WTC11 (cell line): Measurements from ENCODE around the gene RPS6KC1. TPM values are rescaled to one million over a fixed set of nuclear protein-coding genes. Genes with fewer than 3 reads are reported as not detected.

Experiments
- ATAC-seq: fragments of 200-7000 bp; cut with Tn5 transposase; 2 replicates; pipeline ENCODE4 v1.10.0; 2021; ENCODE audit warnings: mild to moderate bottlenecking, moderate library complexity
- CTCF ChIA-PET: fragments of 300-600 bp; sonication (Branson Sonifier 250); formaldehyde crosslinking; loops from one replicate; lab custom pipeline; 2021; ENCODE audit warnings: antibody characterized with exemption; lab: Charles Lee
- POLR2A ChIA-PET: fragments of 350-600 bp; sonication (Branson Sonifier 250); formaldehyde crosslinking; loops from one replicate; lab custom pipeline; 2021; ENCODE audit warnings: antibody characterized with exemption; lab: Charles Lee
- DNase-seq: peaks from one replicate; pipeline ENCODE4 v3.0.0; 2021; ENCODE audit warnings: low spot score
- H3K27ac Mint-ChIP-seq: 2 replicates; pipeline ENCODE4 v1.8.0; 2021; ENCODE audit warnings: mixed read lengths
- H3K27me3 Mint-ChIP-seq: 2 replicates; pipeline ENCODE4 v1.8.0; 2021; ENCODE audit warnings: low read depth, mild to moderate bottlenecking, moderate library complexity, mixed read lengths
- H3K36me3 Mint-ChIP-seq: 2 replicates; pipeline ENCODE4 v1.8.0; 2021; ENCODE audit warnings: mixed read lengths
- H3K4me1 Mint-ChIP-seq: 2 replicates; pipeline ENCODE4 v1.8.0; 2022; ENCODE audit warnings: mixed read lengths
- H3K4me3 Mint-ChIP-seq: 2 replicates; pipeline ENCODE4 v1.8.0; 2021; ENCODE audit warnings: mild to moderate bottlenecking, moderate library complexity, mixed read lengths
- H3K9me3 Mint-ChIP-seq: 2 replicates; pipeline ENCODE4 v1.8.0; 2021; ENCODE audit warnings: mixed read lengths
- CREB1 ChIP-seq: sonication (generic); formaldehyde crosslinking; IDR thresholded peaks from 2 replicates; pipeline ENCODE4 v1.8.0; 2023; ENCODE audit warnings: mild to moderate bottlenecking, missing genetic modification reagents
- ESRRA ChIP-seq: sonication (generic); formaldehyde crosslinking; IDR thresholded peaks from 2 replicates; pipeline ENCODE4 v1.8.1; 2022; ENCODE audit warnings: mild to moderate bottlenecking, missing genetic modification reagents, borderline replicate concordance
- GABPB1 ChIP-seq: sonication (generic); formaldehyde crosslinking; IDR thresholded peaks from 2 replicates; pipeline ENCODE4 v1.8.1; 2023; ENCODE audit warnings: mild to moderate bottlenecking, missing genetic modification reagents
- GRHL2 ChIP-seq: fragments of 250-450 bp; sonication (Bioruptor Pico); IDR thresholded peaks from 2 replicates; pipeline ENCODE4 v1.8.0; 2022; ENCODE audit warnings: mild to moderate bottlenecking, moderate library complexity; ENCODE audit not compliant: insufficient replicate concordance, severe bottlenecking
- MYBL2 ChIP-seq: sonication (generic); formaldehyde crosslinking; IDR thresholded peaks from 2 replicates; pipeline ENCODE4 v1.8.1; 2023; ENCODE audit warnings: mild to moderate bottlenecking, moderate library complexity, missing genetic modification reagents
- NFATC4 ChIP-seq: fragments of 250-450 bp; sonication (Bioruptor Pico); IDR thresholded peaks from 2 replicates; pipeline ENCODE4 v1.9.0; 2021; ENCODE audit warnings: mild to moderate bottlenecking
- NR3C1 ChIP-seq: sonication (generic); formaldehyde crosslinking; conservative IDR thresholded peaks from 2 replicates; pipeline ENCODE4 v1.8.1; 2023; ENCODE audit warnings: low read depth, mild to moderate bottlenecking, missing genetic modification reagents
- RELA ChIP-seq: sonication (generic); formaldehyde crosslinking; IDR thresholded peaks from 2 replicates; pipeline ENCODE4 v1.8.1; 2022; ENCODE audit warnings: missing genetic modification reagents, mild to moderate bottlenecking, borderline replicate concordance
- ZBTB21 ChIP-seq: sonication (generic); formaldehyde crosslinking; IDR thresholded peaks from 2 replicates; pipeline ENCODE4 v1.8.1; 2023; ENCODE audit warnings: mild to moderate bottlenecking, missing genetic modification reagents, borderline replicate concordance
- ZNF671 ChIP-seq: fragments of 250-450 bp; sonication (Bioruptor Pico); IDR thresholded peaks from 2 replicates; pipeline ENCODE4 v1.8.0; 2021; ENCODE audit warnings: mild to moderate bottlenecking
- total RNA-seq: library from RNA; stranded (reverse); gene quantifications from 3 replicates; pipeline ENCODE4 v1.2.3, GENCODE V29; 2021
- TF ChIP-seq, protein P1 (sequence below): sonication (generic); formaldehyde crosslinking; IDR thresholded peaks from 2 replicates; pipeline ENCODE4 v1.8.1; 2023; ENCODE audit warnings: mild to moderate bottlenecking, missing genetic modification reagents
- TF ChIP-seq, protein P2 (sequence below): fragments of 250-450 bp; sonication (Bioruptor Pico); IDR thresholded peaks from 2 replicates; pipeline ENCODE4 v1.9.0; 2021; ENCODE audit warnings: mild to moderate bottlenecking
- TF ChIP-seq, protein P3 (sequence below): sonication (generic); formaldehyde crosslinking; IDR thresholded peaks from 2 replicates; pipeline ENCODE4 v1.8.1; 2023; ENCODE audit warnings: mild to moderate bottlenecking, missing genetic modification reagents
- TF ChIP-seq, protein P4 (sequence below): sonication (generic); formaldehyde crosslinking; IDR thresholded peaks from 2 replicates; pipeline ENCODE4 v1.8.0; 2022; ENCODE audit warnings: mild to moderate bottlenecking, missing genetic modification reagents
- TF ChIP-seq, protein P5 (sequence below): fragments of 200-600 bp; IDR thresholded peaks from 2 replicates; pipeline ENCODE4 v1.8.0; 2022; ENCODE audit warnings: antibody characterized with exemption
- TF ChIP-seq, protein P6 (sequence below): fragments of 250-450 bp; sonication (Bioruptor Pico); IDR thresholded peaks from 2 replicates; pipeline ENCODE4 v1.9.0; 2021; ENCODE audit warnings: mild to moderate bottlenecking, borderline replicate concordance
- TF ChIP-seq, protein P7 (sequence below): sonication (generic); formaldehyde crosslinking; IDR thresholded peaks from 2 replicates; pipeline ENCODE4 v1.8.1; 2022; ENCODE audit warnings: mild to moderate bottlenecking, moderate library complexity, missing genetic modification reagents

RPS6KC1 gene
- total RNA-seq, 1 experiment from 2014 or later: 17.4 TPM

DNA sequence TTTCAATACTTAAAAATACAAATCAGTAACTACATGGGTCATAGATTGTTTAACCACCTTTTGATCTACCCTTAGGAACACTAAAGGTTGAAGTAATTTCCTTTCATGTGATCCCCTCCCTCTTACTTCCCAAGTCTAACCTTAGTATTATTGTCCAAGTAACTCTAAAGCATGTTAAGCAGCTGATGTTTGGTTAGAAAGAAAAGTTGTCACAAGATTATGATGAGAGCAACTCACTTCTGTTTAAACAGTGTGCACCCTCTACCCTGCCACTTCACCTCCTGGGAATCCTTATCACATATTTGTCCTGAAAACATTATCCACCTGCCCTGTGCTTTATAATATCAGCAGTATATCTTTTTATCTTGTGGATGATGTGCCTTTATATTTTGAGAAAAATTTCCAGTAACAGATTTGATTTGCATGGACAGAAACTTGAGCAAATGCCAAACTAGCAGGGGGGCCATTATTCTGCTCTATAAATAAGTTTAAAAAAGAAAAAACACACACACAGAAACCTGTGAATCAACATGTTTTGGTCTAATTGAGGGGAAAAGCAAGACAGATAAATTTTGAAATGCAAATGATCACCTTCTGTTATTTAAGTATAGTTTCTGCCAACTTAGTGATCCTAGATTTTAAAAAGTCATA, 194.3 kb downstream of the RPS6KC1 start:
- Mint-ChIP-seq H3K27me3 (no peaks in the 10 kb centered on the region), H3K27ac (no peak overlapping the region), H3K9me3 (no peaks in the 10 kb centered on the region), H3K4me3 (no peak overlapping the region)
- no peak for DNase-seq
- TF ChIP-seq ZNF671 (CRISPR knock-in tag): no peak
- TF ChIP-seq, protein P1, sequence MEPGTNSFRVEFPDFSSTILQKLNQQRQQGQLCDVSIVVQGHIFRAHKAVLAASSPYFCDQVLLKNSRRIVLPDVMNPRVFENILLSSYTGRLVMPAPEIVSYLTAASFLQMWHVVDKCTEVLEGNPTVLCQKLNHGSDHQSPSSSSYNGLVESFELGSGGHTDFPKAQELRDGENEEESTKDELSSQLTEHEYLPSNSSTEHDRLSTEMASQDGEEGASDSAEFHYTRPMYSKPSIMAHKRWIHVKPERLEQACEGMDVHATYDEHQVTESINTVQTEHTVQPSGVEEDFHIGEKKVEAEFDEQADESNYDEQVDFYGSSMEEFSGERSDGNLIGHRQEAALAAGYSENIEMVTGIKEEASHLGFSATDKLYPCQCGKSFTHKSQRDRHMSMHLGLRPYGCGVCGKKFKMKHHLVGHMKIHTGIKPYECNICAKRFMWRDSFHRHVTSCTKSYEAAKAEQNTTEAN: no peak
- TF ChIP-seq, protein P2, sequence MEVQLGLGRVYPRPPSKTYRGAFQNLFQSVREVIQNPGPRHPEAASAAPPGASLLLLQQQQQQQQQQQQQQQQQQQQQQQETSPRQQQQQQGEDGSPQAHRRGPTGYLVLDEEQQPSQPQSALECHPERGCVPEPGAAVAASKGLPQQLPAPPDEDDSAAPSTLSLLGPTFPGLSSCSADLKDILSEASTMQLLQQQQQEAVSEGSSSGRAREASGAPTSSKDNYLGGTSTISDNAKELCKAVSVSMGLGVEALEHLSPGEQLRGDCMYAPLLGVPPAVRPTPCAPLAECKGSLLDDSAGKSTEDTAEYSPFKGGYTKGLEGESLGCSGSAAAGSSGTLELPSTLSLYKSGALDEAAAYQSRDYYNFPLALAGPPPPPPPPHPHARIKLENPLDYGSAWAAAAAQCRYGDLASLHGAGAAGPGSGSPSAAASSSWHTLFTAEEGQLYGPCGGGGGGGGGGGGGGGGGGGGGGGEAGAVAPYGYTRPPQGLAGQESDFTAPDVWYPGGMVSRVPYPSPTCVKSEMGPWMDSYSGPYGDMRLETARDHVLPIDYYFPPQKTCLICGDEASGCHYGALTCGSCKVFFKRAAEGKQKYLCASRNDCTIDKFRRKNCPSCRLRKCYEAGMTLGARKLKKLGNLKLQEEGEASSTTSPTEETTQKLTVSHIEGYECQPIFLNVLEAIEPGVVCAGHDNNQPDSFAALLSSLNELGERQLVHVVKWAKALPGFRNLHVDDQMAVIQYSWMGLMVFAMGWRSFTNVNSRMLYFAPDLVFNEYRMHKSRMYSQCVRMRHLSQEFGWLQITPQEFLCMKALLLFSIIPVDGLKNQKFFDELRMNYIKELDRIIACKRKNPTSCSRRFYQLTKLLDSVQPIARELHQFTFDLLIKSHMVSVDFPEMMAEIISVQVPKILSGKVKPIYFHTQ: no peak
- TF ChIP-seq, protein P3, sequence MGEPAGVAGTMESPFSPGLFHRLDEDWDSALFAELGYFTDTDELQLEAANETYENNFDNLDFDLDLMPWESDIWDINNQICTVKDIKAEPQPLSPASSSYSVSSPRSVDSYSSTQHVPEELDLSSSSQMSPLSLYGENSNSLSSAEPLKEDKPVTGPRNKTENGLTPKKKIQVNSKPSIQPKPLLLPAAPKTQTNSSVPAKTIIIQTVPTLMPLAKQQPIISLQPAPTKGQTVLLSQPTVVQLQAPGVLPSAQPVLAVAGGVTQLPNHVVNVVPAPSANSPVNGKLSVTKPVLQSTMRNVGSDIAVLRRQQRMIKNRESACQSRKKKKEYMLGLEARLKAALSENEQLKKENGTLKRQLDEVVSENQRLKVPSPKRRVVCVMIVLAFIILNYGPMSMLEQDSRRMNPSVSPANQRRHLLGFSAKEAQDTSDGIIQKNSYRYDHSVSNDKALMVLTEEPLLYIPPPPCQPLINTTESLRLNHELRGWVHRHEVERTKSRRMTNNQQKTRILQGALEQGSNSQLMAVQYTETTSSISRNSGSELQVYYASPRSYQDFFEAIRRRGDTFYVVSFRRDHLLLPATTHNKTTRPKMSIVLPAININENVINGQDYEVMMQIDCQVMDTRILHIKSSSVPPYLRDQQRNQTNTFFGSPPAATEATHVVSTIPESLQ: no peak
- TF ChIP-seq MYBL2: no peak
- TF ChIP-seq, protein P4, sequence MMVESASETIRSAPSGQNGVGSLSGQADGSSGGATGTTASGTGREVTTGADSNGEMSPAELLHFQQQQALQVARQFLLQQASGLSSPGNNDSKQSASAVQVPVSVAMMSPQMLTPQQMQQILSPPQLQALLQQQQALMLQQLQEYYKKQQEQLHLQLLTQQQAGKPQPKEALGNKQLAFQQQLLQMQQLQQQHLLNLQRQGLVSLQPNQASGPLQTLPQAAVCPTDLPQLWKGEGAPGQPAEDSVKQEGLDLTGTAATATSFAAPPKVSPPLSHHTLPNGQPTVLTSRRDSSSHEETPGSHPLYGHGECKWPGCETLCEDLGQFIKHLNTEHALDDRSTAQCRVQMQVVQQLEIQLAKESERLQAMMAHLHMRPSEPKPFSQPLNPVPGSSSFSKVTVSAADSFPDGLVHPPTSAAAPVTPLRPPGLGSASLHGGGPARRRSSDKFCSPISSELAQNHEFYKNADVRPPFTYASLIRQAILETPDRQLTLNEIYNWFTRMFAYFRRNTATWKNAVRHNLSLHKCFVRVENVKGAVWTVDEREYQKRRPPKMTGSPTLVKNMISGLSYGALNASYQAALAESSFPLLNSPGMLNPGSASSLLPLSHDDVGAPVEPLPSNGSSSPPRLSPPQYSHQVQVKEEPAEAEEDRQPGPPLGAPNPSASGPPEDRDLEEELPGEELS (CRISPR knock-in tag): no peak
- TF ChIP-seq NFATC4 (CRISPR knock-in tag): no peak
- no peak for TF ChIP-seq NR3C1 (CRISPR knock-in tag)
- TF ChIP-seq, protein P5, sequence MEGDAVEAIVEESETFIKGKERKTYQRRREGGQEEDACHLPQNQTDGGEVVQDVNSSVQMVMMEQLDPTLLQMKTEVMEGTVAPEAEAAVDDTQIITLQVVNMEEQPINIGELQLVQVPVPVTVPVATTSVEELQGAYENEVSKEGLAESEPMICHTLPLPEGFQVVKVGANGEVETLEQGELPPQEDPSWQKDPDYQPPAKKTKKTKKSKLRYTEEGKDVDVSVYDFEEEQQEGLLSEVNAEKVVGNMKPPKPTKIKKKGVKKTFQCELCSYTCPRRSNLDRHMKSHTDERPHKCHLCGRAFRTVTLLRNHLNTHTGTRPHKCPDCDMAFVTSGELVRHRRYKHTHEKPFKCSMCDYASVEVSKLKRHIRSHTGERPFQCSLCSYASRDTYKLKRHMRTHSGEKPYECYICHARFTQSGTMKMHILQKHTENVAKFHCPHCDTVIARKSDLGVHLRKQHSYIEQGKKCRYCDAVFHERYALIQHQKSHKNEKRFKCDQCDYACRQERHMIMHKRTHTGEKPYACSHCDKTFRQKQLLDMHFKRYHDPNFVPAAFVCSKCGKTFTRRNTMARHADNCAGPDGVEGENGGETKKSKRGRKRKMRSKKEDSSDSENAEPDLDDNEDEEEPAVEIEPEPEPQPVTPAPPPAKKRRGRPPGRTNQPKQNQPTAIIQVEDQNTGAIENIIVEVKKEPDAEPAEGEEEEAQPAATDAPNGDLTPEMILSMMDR: no peak
- TF ChIP-seq CREB1 (CRISPR knock-in tag): no peak
- TF ChIP-seq, protein P6, sequence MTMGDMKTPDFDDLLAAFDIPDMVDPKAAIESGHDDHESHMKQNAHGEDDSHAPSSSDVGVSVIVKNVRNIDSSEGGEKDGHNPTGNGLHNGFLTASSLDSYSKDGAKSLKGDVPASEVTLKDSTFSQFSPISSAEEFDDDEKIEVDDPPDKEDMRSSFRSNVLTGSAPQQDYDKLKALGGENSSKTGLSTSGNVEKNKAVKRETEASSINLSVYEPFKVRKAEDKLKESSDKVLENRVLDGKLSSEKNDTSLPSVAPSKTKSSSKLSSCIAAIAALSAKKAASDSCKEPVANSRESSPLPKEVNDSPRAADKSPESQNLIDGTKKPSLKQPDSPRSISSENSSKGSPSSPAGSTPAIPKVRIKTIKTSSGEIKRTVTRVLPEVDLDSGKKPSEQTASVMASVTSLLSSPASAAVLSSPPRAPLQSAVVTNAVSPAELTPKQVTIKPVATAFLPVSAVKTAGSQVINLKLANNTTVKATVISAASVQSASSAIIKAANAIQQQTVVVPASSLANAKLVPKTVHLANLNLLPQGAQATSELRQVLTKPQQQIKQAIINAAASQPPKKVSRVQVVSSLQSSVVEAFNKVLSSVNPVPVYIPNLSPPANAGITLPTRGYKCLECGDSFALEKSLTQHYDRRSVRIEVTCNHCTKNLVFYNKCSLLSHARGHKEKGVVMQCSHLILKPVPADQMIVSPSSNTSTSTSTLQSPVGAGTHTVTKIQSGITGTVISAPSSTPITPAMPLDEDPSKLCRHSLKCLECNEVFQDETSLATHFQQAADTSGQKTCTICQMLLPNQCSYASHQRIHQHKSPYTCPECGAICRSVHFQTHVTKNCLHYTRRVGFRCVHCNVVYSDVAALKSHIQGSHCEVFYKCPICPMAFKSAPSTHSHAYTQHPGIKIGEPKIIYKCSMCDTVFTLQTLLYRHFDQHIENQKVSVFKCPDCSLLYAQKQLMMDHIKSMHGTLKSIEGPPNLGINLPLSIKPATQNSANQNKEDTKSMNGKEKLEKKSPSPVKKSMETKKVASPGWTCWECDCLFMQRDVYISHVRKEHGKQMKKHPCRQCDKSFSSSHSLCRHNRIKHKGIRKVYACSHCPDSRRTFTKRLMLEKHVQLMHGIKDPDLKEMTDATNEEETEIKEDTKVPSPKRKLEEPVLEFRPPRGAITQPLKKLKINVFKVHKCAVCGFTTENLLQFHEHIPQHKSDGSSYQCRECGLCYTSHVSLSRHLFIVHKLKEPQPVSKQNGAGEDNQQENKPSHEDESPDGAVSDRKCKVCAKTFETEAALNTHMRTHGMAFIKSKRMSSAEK (CRISPR knock-in tag): no peak
- no peak for TF ChIP-seq ESRRA (CRISPR knock-in tag)
- TF ChIP-seq, protein P7, sequence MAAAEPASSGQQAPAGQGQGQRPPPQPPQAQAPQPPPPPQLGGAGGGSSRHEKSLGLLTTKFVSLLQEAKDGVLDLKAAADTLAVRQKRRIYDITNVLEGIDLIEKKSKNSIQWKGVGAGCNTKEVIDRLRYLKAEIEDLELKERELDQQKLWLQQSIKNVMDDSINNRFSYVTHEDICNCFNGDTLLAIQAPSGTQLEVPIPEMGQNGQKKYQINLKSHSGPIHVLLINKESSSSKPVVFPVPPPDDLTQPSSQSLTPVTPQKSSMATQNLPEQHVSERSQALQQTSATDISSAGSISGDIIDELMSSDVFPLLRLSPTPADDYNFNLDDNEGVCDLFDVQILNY (CRISPR knock-in tag): no peak
- TF ChIP-seq RELA (CRISPR knock-in tag): no peak
- TF ChIP-seq ZBTB21 (CRISPR knock-in tag): no peak
- no peak for TF ChIP-seq GABPB1
- TF ChIP-seq GRHL2 (CRISPR knock-in tag): no peak
- TF ChIP-seq, all 79 proteins: peak for 0
- no peak for ATAC-seq
- POLR2A ChIA-PET: no interaction called here
- CTCF ChIA-PET: interaction anchor here (0.5 to 1.5 kb wide), 9 partner anchors 8 to 878 kb away, joined by 3 to 9 read pairs (median 3); no protein-coding TSS in a partner anchor
- no peaks in the 10 kb centered on the region for H3K36me3 Mint-ChIP-seq
- peaks cover 27% of the 10 kb centered on the region for H3K4me1 Mint-ChIP-seq
